HG02943 (cell line): ENCODE results near the gene TAF6.

Experiments used
- ATAC-seq: cut with Tn5 transposase; IDR thresholded peaks from one replicate; pipeline ENCODE4 v1.9.1; 2021; ENCODE audit warnings: mild to moderate bottlenecking, low read depth, moderate library complexity; ENCODE audit not compliant: unreplicated experiment

The TAF6 gene

GRCh38 chr7:100098913-100099312 lies 20.2 kb downstream of the TAF6 start:
- ATAC-seq, result no peak

- no peak for ATAC-seq
Observed at GRCh38 chr7:100095704-100096103, 23.5 kb downstream of the TAF6 start.

- no peak for ATAC-seq
Observed at GRCh38 chr7:100095289-100095688, 23.9 kb downstream of the TAF6 start.

GRCh38 chr7:100093925-100094486 lies 25.2 kb downstream of the TAF6 start:
- ATAC-seq, result no peak

- ATAC-seq, result no peak
Observed at GRCh38 chr7:100093498-100093897, 25.7 kb downstream of the TAF6 start.

GRCh38 chr7:100093054-100093453 lies 26.1 kb downstream of the TAF6 start:
- no peak for ATAC-seq

- no peak for ATAC-seq
Observed at GRCh38 chr7:100091411-100092181, 27.6 kb downstream of the TAF6 start.

- ATAC-seq, result no peak
Observed at GRCh38 chr7:100090527-100091410, 28.4 kb downstream of the TAF6 start.

- no peak for ATAC-seq
Observed at GRCh38 chr7:100089458-100090196, 29.5 kb downstream of the TAF6 start.

GRCh38 chr7:100088621-100089457 lies 30.3 kb downstream of the TAF6 start, which contains the start of gene COPS6:
COPS6 (plus strand) TSS chr7:100088969; CDS start chr7:100088991, 22 bp downstream.
- ATAC-seq, result no peak

- no peak for ATAC-seq
Observed at GRCh38 chr7:100088095-100088620, 31.0 kb downstream of the TAF6 start.

- no peak for ATAC-seq
Observed at GRCh38 chr7:100087055-100087750, 32.0 kb downstream of the TAF6 start.

- ATAC-seq, result no peak
Observed at GRCh38 chr7:100085515-100085914, 33.6 kb downstream of the TAF6 start.

- ATAC-seq, result no peak
Observed at GRCh38 chr7:100082978-100083377, 36.2 kb downstream of the TAF6 start.

- peak; percentile 89 for ATAC-seq
Observed at GRCh38 chr7:100081535-100082102, 37.5 kb downstream of the TAF6 start, which contains the start of gene ZNF3. ZNF3 (minus strand) TSS chr7:100081723; CDS start chr7:100077357, 4,366 bp downstream.

GRCh38 chr7:100080907-100081534 lies 38.1 kb downstream of the TAF6 start:
- ATAC-seq, result peak; percentile 5

- no peak for ATAC-seq
Observed at GRCh38 chr7:100079024-100079560, 40.1 kb downstream of the TAF6 start.

GRCh38 chr7:100077205-100077604 lies 42.0 kb downstream of the TAF6 start:
- no peak for ATAC-seq
